Measurements from ENCODE around the gene GABRA5.

Gene GABRA5

GRCh38 chr15:26874774-26875475 is 8.1 kb downstream of the GABRA5 start:
- no peak overlapping the region for H3K4me3 ChIP-seq (replicated peaks; ENCODE audit: low read depth, low read length)
- DNase-seq (ENCODE audit: low read depth): no peak
- no peak for TF ChIP-seq CTCF (IDR thresholded peaks at IDR 0.05; ENCODE audit: low read length, missing control alignments)

GRCh38 chr15:26875476-26875850 is 8.6 kb downstream of the GABRA5 start:
- DNase-seq (ENCODE audit: low read depth): no peak
- no peak overlapping the region for H3K4me3 ChIP-seq (replicated peaks; ENCODE audit: low read depth, low read length)
- TF ChIP-seq CTCF (IDR thresholded peaks at IDR 0.05; ENCODE audit: low read length, missing control alignments): no peak

GRCh38 chr15:26877831-26878230 is 11.0 kb downstream of the GABRA5 start:
- DNase-seq (ENCODE audit: low read depth): no peak
- no peak overlapping the region for H3K4me3 ChIP-seq (replicated peaks; ENCODE audit: low read depth, low read length)
- no peak for TF ChIP-seq CTCF (IDR thresholded peaks at IDR 0.05; ENCODE audit: low read length, missing control alignments)

- DNase-seq (ENCODE audit: low read depth): no peak
- no peak for TF ChIP-seq CTCF (IDR thresholded peaks at IDR 0.05; ENCODE audit: low read length, missing control alignments)
- H3K4me3 ChIP-seq (replicated peaks; ENCODE audit: low read depth, low read length): no peak overlapping the region
Observed at GRCh38 chr15:26879706-26880105, 12.8 kb downstream of the GABRA5 start.

- TF ChIP-seq CTCF (IDR thresholded peaks at IDR 0.05; ENCODE audit: low read length, missing control alignments): no peak
- no peak for DNase-seq (ENCODE audit: low read depth)
- H3K4me3 ChIP-seq (replicated peaks; ENCODE audit: low read depth, low read length): no peak overlapping the region
Observed at GRCh38 chr15:26882112-26882511, 15.2 kb downstream of the GABRA5 start.

- no peak for TF ChIP-seq CTCF (IDR thresholded peaks at IDR 0.05; ENCODE audit: low read length, missing control alignments)
- H3K4me3 ChIP-seq (replicated peaks; ENCODE audit: low read depth, low read length): no peak overlapping the region
- no peak for DNase-seq (ENCODE audit: low read depth)
Observed at GRCh38 chr15:26882616-26883365, 15.9 kb downstream of the GABRA5 start.

All from fibroblast of pulmonary artery (primary cell).